ENCODE data around the gene PPP2R1A.

PPP2R1A gene

DNA sequence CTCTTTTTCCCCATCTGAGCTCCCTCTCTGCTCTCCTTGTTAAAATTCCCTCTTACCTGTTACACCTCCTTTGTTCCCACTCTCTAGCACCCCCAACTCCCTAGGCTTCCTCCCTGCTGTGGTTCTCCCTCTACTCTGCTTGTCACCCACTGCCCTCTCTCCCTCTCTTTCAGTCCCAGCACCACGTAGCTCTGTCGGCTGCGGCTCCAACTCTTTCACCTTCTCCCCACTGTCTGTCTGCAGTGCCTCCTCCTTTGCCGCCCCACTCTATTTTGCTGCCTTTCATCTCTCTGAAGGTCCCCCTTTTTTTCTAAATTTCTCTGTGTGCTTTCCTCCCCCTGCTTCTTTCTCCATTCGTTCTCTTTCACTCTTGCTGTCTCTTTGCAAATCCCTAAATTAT lies 19.5 kb upstream of the PPP2R1A start:
- POLR2A ChIA-PET = no interaction called here
- CTCF ChIA-PET = no interaction called here
- DNase-seq (ENCODE audit: extremely low spot score) = no peak
- TF ChIP-seq FOXA1 (IDR thresholded peaks at IDR 0.05) (no peak), ARNT (IDR thresholded peaks at IDR 0.05) (no peak), SP1 (IDR thresholded peaks at IDR 0.05) (no peak), NFRKB (IDR thresholded peaks at IDR 0.05) (no peak), L3MBTL2 (conservative IDR thresholded peaks at IDR 0.05) (no peak), BHLHE40 (IDR thresholded peaks at IDR 0.05; ENCODE audit: borderline replicate concordance) (no peak), TARDBP (IDR thresholded peaks at IDR 0.05) (no peak), CTBP1 (IDR thresholded peaks at IDR 0.05; ENCODE audit: borderline replicate concordance) (no peak), FOXK2 (IDR thresholded peaks at IDR 0.05) (no peak), LEF1 (IDR thresholded peaks at IDR 0.05; ENCODE audit: borderline replicate concordance) (no peak), ZNF384 (IDR thresholded peaks at IDR 0.05) (no peak)

DNA sequence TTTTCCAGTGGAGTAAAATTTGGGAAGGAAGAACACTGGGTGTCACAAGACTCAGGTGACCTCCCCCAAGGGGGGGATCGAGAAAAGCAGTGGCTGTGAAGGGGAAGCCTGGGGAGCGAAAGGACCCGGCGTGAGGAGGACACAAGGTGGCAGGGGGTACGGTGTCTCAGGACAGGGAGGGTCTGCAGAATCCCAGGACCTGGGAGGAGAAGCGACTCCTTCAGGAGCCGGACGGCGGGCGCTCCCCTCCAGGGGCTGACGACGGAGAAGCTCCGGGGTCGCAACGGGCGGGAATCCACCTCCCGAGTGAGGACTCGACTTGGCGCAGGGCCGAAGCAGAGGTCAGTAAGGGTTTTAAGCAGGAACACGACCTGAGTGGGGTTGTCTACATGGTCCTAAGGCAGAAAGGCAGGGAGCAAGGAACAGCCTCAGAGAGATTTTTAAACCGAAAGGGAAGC lies 19.0 kb upstream of the PPP2R1A start:
- CTCF ChIA-PET = no interaction called here
- DNase-seq (ENCODE audit: extremely low spot score) = no peak
- POLR2A ChIA-PET = interaction anchor here (1.8 kb wide), 1 partner anchor 18 kb away, joined by 5 read pairs; no protein-coding TSS in a partner anchor
- TF ChIP-seq FOXM1 (IDR thresholded peaks at IDR 0.05; ENCODE audit: borderline replicate concordance) (no peak), ELF4 (IDR thresholded peaks at IDR 0.05) (no peak), SP1 (IDR thresholded peaks at IDR 0.05) (no peak), SUZ12 (IDR thresholded peaks at IDR 0.05) (no peak)

DNA sequence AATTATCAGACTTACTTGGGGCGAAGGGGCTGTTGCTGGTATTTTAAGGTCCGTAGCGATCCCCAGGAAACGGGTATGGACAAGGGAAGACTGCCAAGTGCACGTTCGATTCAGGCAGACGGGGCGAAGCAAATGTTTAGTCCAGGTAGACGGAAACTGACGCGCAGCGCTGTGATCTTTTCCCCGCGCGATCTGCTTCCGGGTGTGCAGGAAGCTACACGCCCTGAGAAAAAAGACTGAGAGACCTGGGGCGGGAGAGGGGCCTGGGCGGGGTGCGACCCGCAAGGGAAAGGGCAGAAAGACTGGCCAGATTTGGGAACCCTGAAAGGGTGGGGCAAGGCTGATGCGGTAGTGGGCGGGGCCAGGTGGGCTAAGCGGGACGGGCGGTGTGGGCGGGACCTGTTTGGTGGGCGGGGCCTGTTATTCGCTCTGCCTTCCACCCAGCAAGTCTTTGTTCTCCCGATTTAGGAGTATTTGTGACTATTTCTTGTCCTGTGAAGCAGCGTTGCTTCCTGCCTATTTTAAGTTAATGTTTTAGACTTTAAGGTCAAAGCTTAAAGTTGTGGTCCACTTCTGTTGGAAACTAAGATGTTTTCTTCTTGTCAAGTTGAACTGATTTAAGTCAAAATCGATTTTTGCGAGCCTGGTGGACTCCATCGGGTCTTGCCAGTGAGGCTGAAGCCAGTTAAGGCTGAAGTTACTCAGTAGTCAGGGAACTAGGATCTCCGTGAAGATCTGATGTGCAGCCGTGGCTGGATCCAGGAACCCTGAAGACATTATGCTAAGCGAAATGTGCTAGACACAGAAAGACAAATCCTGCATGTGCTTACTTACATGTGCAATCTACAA lies 18.3 kb upstream of the PPP2R1A start, which contains the start of gene ZNF836:
TSS of gene ZNF836 (minus strand) at position 301 of the 849 bp plus-strand sequence. CDS start 3,549 bp downstream, outside the sequence.
- peak; percentile 77 for DNase-seq (ENCODE audit: extremely low spot score)
- TF ChIP-seq ARNT (IDR thresholded peaks at IDR 0.05) (no peak), BHLHE40 (IDR thresholded peaks at IDR 0.05; ENCODE audit: borderline replicate concordance) (no peak), ELF4 (IDR thresholded peaks at IDR 0.05) (no peak), FOXM1 (IDR thresholded peaks at IDR 0.05; ENCODE audit: borderline replicate concordance) (no peak), FOXK2 (IDR thresholded peaks at IDR 0.05) (no peak), TARDBP (IDR thresholded peaks at IDR 0.05) (no peak), L3MBTL2 (conservative IDR thresholded peaks at IDR 0.05) (no peak), SUZ12 (IDR thresholded peaks at IDR 0.05) (no peak)
- CTCF ChIA-PET = no interaction called here
- POLR2A ChIA-PET = interaction anchor here (1.8 kb wide), 1 partner anchor 17 kb away, joined by 5 read pairs; no protein-coding TSS in a partner anchor

GRCh38 chr19:52172347-52172746 lies 17.5 kb upstream of the PPP2R1A start:
- POLR2A ChIA-PET = interaction anchor here (1.8 kb wide), 1 partner anchor 17 kb away, joined by 5 read pairs; no protein-coding TSS in a partner anchor
- CTCF ChIA-PET = no interaction called here
- no peak for DNase-seq (ENCODE audit: extremely low spot score)
- TF ChIP-seq FOXM1 (IDR thresholded peaks at IDR 0.05; ENCODE audit: borderline replicate concordance) = no peak
- TF ChIP-seq FOXA1 (IDR thresholded peaks at IDR 0.05) = no peak
- TF ChIP-seq SUZ12 (IDR thresholded peaks at IDR 0.05) = no peak
- no peak for TF ChIP-seq ELF4 (IDR thresholded peaks at IDR 0.05)
- no peak for TF ChIP-seq SP1 (IDR thresholded peaks at IDR 0.05)
- no peak for TF ChIP-seq ZNF384 (IDR thresholded peaks at IDR 0.05)
- TF ChIP-seq L3MBTL2 (conservative IDR thresholded peaks at IDR 0.05) = no peak
- no peak for TF ChIP-seq NFRKB (IDR thresholded peaks at IDR 0.05)
- no peak for TF ChIP-seq FOXK2 (IDR thresholded peaks at IDR 0.05)
- TF ChIP-seq CTBP1 (IDR thresholded peaks at IDR 0.05; ENCODE audit: borderline replicate concordance) = no peak
- TF ChIP-seq ARNT (IDR thresholded peaks at IDR 0.05) = no peak
- TF ChIP-seq HDGF (IDR thresholded peaks at IDR 0.05; ENCODE audit: borderline replicate concordance) = no peak
- no peak for TF ChIP-seq TARDBP (IDR thresholded peaks at IDR 0.05)
- no peak for TF ChIP-seq LEF1 (IDR thresholded peaks at IDR 0.05; ENCODE audit: borderline replicate concordance)
- TF ChIP-seq, protein P1, sequence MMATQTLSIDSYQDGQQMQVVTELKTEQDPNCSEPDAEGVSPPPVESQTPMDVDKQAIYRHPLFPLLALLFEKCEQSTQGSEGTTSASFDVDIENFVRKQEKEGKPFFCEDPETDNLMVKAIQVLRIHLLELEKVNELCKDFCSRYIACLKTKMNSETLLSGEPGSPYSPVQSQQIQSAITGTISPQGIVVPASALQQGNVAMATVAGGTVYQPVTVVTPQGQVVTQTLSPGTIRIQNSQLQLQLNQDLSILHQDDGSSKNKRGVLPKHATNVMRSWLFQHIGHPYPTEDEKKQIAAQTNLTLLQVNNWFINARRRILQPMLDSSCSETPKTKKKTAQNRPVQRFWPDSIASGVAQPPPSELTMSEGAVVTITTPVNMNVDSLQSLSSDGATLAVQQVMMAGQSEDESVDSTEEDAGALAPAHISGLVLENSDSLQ (IDR thresholded peaks at IDR 0.05) = no peak

DNA sequence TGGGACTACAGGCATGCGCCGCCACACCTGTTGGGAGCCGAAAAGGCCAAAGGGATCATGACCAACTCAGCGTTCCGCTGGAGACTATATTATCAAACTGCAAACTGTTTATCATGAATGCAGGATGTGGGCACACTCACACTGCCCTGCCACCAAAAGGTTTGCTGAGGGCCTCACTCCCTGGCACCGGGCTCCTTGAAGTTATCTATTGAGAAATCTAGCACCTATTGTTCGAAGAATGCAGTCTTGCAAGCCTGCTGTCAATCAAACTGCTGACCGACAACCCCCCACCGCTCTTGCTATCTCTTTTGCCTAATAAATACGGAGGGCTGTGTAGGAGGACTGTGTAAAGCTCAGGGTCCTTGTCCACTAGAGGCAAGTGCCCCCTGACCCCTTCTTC lies 13.3 kb upstream of the PPP2R1A start:
- ChIA-PET CTCF (no interaction called here), POLR2A (interaction anchor here (2.2 kb wide), 1 partner anchor 13 kb away, joined by 8 read pairs; the partner anchor contains the start of gene PPP2R1A)
- TF ChIP-seq SUZ12 (IDR thresholded peaks at IDR 0.05) (no peak), BHLHE40 (IDR thresholded peaks at IDR 0.05; ENCODE audit: borderline replicate concordance) (no peak), FOXM1 (IDR thresholded peaks at IDR 0.05; ENCODE audit: borderline replicate concordance) (no peak), FOXK2 (IDR thresholded peaks at IDR 0.05) (no peak), NFRKB (IDR thresholded peaks at IDR 0.05) (no peak)
- TF ChIP-seq, protein P1 (IDR thresholded peaks at IDR 0.05) = peak; percentile 41; the same call in 1 of the 2 replicates
- no peak for DNase-seq (ENCODE audit: extremely low spot score)

DNA sequence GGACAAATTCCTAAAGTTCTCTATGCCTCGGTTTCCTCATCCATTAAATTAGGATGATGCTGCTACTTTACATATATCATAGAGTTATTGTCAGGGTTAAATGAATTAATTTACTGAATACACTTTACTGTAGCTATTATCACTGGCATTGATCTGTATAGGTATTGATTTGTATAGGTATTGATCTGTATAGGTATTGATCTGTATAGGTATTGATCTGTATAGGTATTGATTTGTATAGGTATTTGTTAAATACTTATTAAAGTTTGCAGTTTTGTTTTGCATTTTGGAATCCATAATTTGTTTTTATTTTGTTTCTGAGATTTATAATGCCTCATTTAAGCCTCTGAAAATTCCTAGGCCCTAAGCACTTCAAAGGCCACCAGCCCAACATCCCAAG lies 2.4 kb upstream of the PPP2R1A start:
- TF ChIP-seq LEF1 (IDR thresholded peaks at IDR 0.05; ENCODE audit: borderline replicate concordance) (no peak), CTBP1 (IDR thresholded peaks at IDR 0.05; ENCODE audit: borderline replicate concordance) (no peak), ELF4 (IDR thresholded peaks at IDR 0.05) (no peak), ARNT (IDR thresholded peaks at IDR 0.05) (no peak), TARDBP (IDR thresholded peaks at IDR 0.05) (no peak), FOXM1 (IDR thresholded peaks at IDR 0.05; ENCODE audit: borderline replicate concordance) (no peak), BHLHE40 (IDR thresholded peaks at IDR 0.05; ENCODE audit: borderline replicate concordance) (no peak), ZNF384 (IDR thresholded peaks at IDR 0.05) (no peak), SP1 (IDR thresholded peaks at IDR 0.05) (no peak), HDGF (IDR thresholded peaks at IDR 0.05; ENCODE audit: borderline replicate concordance) (no peak)
- TF ChIP-seq, protein P1 (IDR thresholded peaks at IDR 0.05) = no peak
- ChIA-PET CTCF (no interaction called here), POLR2A (no interaction called here)
- no peak for DNase-seq (ENCODE audit: extremely low spot score)

Data from HEK293T (cell line).